Measurements from ENCODE around the gene CELF4.

Gene CELF4

DNA sequence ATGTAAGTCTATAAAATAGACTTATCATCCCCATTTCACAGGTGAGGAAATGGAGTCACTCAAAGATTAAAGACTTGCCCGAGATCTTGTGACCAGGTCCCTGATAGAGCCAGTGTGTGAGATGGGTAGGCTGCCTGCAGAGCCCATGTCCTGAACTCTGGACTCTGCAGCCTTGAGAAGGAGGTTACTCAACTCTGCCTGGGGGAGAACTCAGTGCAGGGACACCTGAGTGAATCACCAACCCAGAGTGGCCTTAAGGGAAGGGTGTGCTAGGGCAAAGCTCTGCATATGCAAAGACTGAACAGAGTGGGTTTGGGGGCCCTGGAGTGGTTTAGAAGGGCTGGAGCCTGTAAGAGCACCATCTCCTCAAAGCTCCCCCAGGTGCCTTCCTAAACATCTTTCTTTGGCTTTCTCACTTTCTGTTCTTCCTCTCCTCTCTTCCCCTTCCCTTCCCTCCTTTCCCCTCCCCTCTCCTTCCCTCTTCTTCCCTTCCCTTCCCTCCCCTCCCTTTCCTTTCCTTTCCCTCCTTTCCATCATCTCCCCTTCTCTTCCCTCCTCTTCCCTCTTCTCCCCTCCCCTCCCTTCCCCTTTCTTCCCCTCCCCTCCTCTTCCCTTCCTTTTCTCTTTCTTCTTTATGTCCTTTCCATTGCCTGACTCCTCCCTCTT, 67.6 kb downstream of the CELF4 start:
- H3K4me3 ChIP-seq (ENCODE audit: low read length in 2 of 2), result no peak overlapping the region
- no peaks in the 10 kb centered on the region for H3K27me3 ChIP-seq (ENCODE audit: control insufficient read depth in 2 of 2, insufficient read depth in 2 of 2, low read length in 2 of 2)
- H3K4me1 ChIP-seq (ENCODE audit: control insufficient read depth in 2 of 2, insufficient read depth in 2 of 2, low read length in 2 of 2), result no peaks in the 10 kb centered on the region
- no peaks in the 10 kb centered on the region for H3K36me3 ChIP-seq (ENCODE audit: control insufficient read depth in 2 of 2, insufficient read depth in 2 of 2, low read length in 2 of 2)
- no peaks in the 10 kb centered on the region for H3K9me3 ChIP-seq (ENCODE audit: control insufficient read depth in 2 of 2, low read length in 2 of 2)
- no peak overlapping the region for H3K9ac ChIP-seq (ENCODE audit: low read depth in 1 of 2, low read length in 2 of 2)
- no peak overlapping the region for H3K27ac ChIP-seq (ENCODE audit: low read depth in 2 of 2, low read length in 2 of 2)

DNA sequence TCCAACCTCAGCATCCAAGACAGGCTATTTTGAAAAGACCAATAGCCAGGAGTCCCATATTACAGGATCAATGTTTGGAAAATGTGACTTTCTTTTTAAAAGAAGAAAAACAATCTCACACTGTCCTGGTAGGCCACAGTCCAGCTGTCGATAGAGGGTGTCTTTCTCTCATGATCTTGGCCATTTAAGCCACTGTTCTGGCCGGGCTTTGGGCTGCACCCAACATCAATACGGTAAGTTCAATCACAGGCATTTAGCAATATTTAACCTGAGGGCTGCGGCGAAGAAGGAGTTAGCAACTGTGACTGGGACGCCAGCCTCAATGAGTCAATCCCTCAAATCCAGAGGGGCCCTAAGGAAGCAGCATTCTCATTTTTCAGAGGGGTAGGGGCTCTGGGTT, 69.0 kb downstream of the CELF4 start:
- Histone ChIP-seq H3K4me1 (ENCODE audit: control insufficient read depth in 2 of 2, insufficient read depth in 2 of 2, low read length in 2 of 2) (no peaks in the 10 kb centered on the region), H3K9ac (ENCODE audit: low read depth in 1 of 2, low read length in 2 of 2) (no peak overlapping the region), H3K27me3 (ENCODE audit: control insufficient read depth in 2 of 2, insufficient read depth in 2 of 2, low read length in 2 of 2) (no peaks in the 10 kb centered on the region)

DNA sequence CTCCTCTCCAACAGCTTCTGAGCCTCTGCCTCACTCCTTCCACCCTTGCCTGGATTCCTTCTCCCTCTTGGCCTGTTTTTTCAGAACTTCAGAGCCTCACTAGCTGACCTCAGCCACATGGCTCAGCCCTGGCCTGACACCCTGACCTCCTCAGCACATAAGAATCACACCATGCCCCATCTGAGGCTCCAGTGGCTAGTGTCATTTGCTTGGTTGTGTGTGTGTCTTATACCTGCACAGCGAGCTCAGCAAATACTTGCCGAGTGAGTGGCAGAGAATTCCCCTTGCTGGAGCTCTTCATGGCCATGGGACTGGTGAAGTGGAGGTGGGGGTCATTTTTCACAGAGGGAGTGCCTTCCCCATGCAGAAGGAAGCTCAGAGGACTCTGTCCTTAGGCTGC, 70.2 kb downstream of the CELF4 start:
- Histone ChIP-seq H3K9ac (ENCODE audit: low read depth in 1 of 2, low read length in 2 of 2) (no peak overlapping the region), H3K27ac (ENCODE audit: low read depth in 2 of 2, low read length in 2 of 2) (no peak overlapping the region), H3K9me3 (ENCODE audit: control insufficient read depth in 2 of 2, low read length in 2 of 2) (no peaks in the 10 kb centered on the region), H3K4me1 (ENCODE audit: control insufficient read depth in 2 of 2, insufficient read depth in 2 of 2, low read length in 2 of 2) (no peaks in the 10 kb centered on the region), H3K27me3 (ENCODE audit: control insufficient read depth in 2 of 2, insufficient read depth in 2 of 2, low read length in 2 of 2) (peaks cover 0 to 3% of the 10 kb centered on the region in 2 donors), H3K36me3 (ENCODE audit: control insufficient read depth in 2 of 2, insufficient read depth in 2 of 2, low read length in 2 of 2) (no peaks in the 10 kb centered on the region), H3K4me3 (ENCODE audit: low read length in 2 of 2) (no peak overlapping the region)

More for the DNA sequence above, 69.0 kb downstream of the CELF4 start:
- Histone ChIP-seq H3K36me3 (ENCODE audit: control insufficient read depth in 2 of 2, insufficient read depth in 2 of 2, low read length in 2 of 2) (no peaks in the 10 kb centered on the region), H3K4me3 (ENCODE audit: low read length in 2 of 2) (no peak overlapping the region), H3K27ac (ENCODE audit: low read depth in 2 of 2, low read length in 2 of 2) (no peak overlapping the region), H3K9me3 (ENCODE audit: control insufficient read depth in 2 of 2, low read length in 2 of 2) (no peaks in the 10 kb centered on the region)

DNA sequence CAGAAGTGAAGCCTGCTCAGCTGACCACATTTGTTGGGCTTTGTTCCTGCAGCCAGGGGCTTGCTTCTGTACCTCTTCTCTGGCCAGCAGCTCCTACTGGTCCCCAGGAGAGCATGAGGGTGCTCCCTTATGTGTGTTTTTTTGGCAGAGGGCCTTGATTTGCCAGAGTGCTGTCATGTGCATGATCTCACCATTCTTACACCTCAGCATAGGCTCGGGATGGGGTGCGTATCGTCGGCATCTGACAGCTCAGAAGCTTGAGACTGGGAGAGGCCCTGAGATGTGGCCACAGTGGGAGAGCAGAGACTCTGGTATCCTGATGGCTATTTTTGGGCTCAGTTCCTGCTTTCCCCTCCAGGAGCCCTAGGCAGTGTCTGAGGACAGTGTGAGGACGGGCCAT, 71.2 kb downstream of the CELF4 start:
- no peaks in the 10 kb centered on the region for H3K4me1 ChIP-seq (ENCODE audit: control insufficient read depth in 2 of 2, insufficient read depth in 2 of 2, low read length in 2 of 2)
- peaks cover 0 to 4% of the 10 kb centered on the region in 2 donors for H3K27me3 ChIP-seq (ENCODE audit: control insufficient read depth in 2 of 2, insufficient read depth in 2 of 2, low read length in 2 of 2)
- H3K9ac ChIP-seq (ENCODE audit: low read depth in 1 of 2, low read length in 2 of 2), result no peak overlapping the region
- H3K27ac ChIP-seq (ENCODE audit: low read depth in 2 of 2, low read length in 2 of 2), result no peak overlapping the region
- H3K36me3 ChIP-seq (ENCODE audit: control insufficient read depth in 2 of 2, insufficient read depth in 2 of 2, low read length in 2 of 2), result no peaks in the 10 kb centered on the region
- no peak overlapping the region for H3K4me3 ChIP-seq (ENCODE audit: low read length in 2 of 2)
- H3K9me3 ChIP-seq (ENCODE audit: control insufficient read depth in 2 of 2, low read length in 2 of 2), result no peaks in the 10 kb centered on the region

DNA sequence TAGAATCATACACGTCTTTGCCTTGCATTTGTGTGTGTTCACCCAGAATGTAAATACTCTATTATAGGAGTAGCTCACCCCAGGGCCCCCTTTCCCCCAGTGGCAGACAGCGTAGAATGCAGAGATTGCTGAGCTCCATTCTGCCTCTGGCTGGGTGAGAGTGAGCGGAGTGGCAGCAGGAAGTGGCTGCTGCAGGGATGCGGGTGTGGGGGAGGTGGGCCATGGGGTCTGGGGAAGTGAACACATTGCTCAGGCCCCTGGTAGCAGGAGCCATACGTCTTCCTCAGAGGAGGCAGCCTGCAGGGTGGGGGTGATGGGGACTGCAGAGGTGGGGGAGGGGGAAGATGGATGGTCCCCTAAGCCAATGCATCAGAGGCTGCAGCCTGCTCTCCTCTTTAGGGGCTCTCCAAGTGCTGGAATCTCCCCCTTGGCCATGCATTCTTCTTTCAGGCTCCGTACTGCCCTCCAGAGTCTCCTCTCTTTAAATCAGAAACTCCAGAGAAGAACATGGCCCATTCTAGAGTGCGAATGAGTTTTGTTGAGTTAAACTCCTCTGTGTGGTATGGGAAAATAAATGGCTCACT, 72.2 kb downstream of the CELF4 start:
- no peaks in the 10 kb centered on the region for H3K4me1 ChIP-seq (ENCODE audit: control insufficient read depth in 2 of 2, insufficient read depth in 2 of 2, low read length in 2 of 2)
- no peak overlapping the region for H3K9ac ChIP-seq (ENCODE audit: low read depth in 1 of 2, low read length in 2 of 2)
- no peaks in the 10 kb centered on the region for H3K9me3 ChIP-seq (ENCODE audit: control insufficient read depth in 2 of 2, low read length in 2 of 2)
- no peak overlapping the region for H3K4me3 ChIP-seq (ENCODE audit: low read length in 2 of 2)
- H3K27me3 ChIP-seq (ENCODE audit: control insufficient read depth in 2 of 2, insufficient read depth in 2 of 2, low read length in 2 of 2), result peaks cover 0 to 4% of the 10 kb centered on the region in 2 donors
- no peaks in the 10 kb centered on the region for H3K36me3 ChIP-seq (ENCODE audit: control insufficient read depth in 2 of 2, insufficient read depth in 2 of 2, low read length in 2 of 2)
- no peak overlapping the region for H3K27ac ChIP-seq (ENCODE audit: low read depth in 2 of 2, low read length in 2 of 2)

DNA sequence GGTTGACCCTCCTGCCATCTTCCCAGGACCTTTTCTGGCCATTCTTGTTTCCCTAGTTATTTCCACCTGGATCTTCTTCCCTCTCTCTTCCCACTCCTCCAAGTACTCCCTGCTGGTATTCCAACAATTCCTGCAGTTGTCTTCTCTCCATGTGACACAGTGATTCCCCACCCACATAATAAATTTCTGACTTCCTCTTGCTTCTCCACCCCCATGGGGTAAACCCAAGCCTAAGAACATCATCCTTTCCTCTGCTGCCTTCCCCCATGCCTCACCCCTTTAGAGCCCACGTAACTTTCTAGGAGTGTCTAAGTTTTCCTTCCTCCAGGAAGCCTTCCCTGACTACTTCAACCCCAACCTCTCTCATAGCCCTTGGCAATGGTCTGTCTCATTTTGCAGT, 72.6 kb downstream of the CELF4 start:
- no peak overlapping the region for H3K9ac ChIP-seq (ENCODE audit: low read depth in 1 of 2, low read length in 2 of 2)
- peaks cover 4 to 5% of the 10 kb centered on the region in 2 donors for H3K27me3 ChIP-seq (ENCODE audit: control insufficient read depth in 2 of 2, insufficient read depth in 2 of 2, low read length in 2 of 2)
- no peaks in the 10 kb centered on the region for H3K4me1 ChIP-seq (ENCODE audit: control insufficient read depth in 2 of 2, insufficient read depth in 2 of 2, low read length in 2 of 2)
- H3K9me3 ChIP-seq (ENCODE audit: control insufficient read depth in 2 of 2, low read length in 2 of 2), result no peaks in the 10 kb centered on the region
- no peak overlapping the region for H3K27ac ChIP-seq (ENCODE audit: low read depth in 2 of 2, low read length in 2 of 2)
- no peaks in the 10 kb centered on the region for H3K36me3 ChIP-seq (ENCODE audit: control insufficient read depth in 2 of 2, insufficient read depth in 2 of 2, low read length in 2 of 2)
- no peak overlapping the region for H3K4me3 ChIP-seq (ENCODE audit: low read length in 2 of 2)

DNA sequence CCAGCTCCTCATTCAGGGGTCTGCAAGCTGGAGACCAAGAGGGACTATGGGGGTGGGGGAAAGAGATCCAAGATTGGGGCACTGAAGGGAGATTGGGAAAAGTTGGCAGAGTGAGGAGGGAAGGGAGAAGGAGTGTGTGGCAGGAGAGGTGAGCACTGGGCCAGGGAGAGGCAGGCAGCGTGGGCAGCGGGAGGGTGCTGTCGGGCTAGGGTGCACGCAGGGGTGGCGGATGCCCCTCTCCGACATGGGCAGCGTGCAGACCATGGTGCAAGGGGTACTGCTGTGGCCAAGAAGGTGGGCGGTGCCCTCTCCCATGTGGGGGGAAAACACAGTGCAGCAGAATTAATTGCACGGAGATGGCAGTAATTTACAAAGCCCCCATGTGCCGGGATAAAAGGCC, 74.1 kb downstream of the CELF4 start:
- Histone ChIP-seq H3K9ac (ENCODE audit: low read depth in 1 of 2, low read length in 2 of 2) (no peak overlapping the region), H3K4me3 (ENCODE audit: low read length in 2 of 2) (no peak overlapping the region), H3K9me3 (ENCODE audit: control insufficient read depth in 2 of 2, low read length in 2 of 2) (no peaks in the 10 kb centered on the region), H3K4me1 (ENCODE audit: control insufficient read depth in 2 of 2, insufficient read depth in 2 of 2, low read length in 2 of 2) (no peaks in the 10 kb centered on the region), H3K36me3 (ENCODE audit: control insufficient read depth in 2 of 2, insufficient read depth in 2 of 2, low read length in 2 of 2) (no peaks in the 10 kb centered on the region), H3K27me3 (ENCODE audit: control insufficient read depth in 2 of 2, insufficient read depth in 2 of 2, low read length in 2 of 2) (peaks cover 13 to 17% of the 10 kb centered on the region in 2 donors), H3K27ac (ENCODE audit: low read depth in 2 of 2, low read length in 2 of 2) (no peak overlapping the region)

DNA sequence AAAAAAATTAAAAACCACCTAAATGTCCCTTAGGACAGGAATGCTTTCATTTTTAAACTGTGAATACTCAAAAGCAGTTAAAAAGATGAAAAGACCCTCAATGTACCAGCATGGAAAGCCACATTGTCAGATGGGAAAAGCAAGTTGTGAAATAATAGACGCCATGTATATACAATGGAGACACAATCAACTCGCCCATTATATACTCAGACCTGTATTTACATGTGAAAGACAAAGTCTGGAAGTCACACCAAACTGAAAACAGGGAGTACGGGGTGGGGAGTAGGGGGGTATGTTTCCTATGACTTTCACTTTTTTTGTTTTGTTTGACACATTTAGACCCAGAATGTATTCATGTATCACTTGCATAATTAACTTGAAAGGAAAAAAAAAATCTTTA, 75.6 kb downstream of the CELF4 start:
- Histone ChIP-seq H3K27me3 (ENCODE audit: control insufficient read depth in 2 of 2, insufficient read depth in 2 of 2, low read length in 2 of 2) (peaks cover 23 to 26% of the 10 kb centered on the region in 2 donors), H3K27ac (ENCODE audit: low read depth in 2 of 2, low read length in 2 of 2) (no peak overlapping the region), H3K9ac (ENCODE audit: low read depth in 1 of 2, low read length in 2 of 2) (no peak overlapping the region), H3K9me3 (ENCODE audit: control insufficient read depth in 2 of 2, low read length in 2 of 2) (no peaks in the 10 kb centered on the region), H3K4me1 (ENCODE audit: control insufficient read depth in 2 of 2, insufficient read depth in 2 of 2, low read length in 2 of 2) (no peaks in the 10 kb centered on the region), H3K36me3 (ENCODE audit: control insufficient read depth in 2 of 2, insufficient read depth in 2 of 2, low read length in 2 of 2) (no peaks in the 10 kb centered on the region), H3K4me3 (ENCODE audit: low read length in 2 of 2) (no peak overlapping the region)

DNA sequence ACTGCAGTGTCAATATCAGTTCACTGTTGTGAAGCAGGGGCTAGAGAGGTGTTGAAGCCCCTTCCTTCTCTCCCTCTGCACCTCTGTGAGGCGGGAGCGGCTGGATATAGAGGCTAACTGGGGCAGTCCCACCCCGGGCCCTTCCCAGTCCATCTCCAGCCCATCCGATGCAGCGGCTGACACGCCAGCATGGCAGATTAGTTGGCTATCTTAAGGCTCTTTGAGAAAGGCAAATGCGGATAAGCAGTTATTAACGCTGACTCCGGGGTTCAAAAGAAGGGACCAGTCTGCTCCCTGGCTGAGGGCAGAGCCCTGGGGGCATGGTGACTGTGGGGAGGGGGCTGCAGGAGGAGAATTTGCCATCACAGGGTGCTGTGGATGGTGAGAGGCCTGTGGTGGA, 76.6 kb downstream of the CELF4 start:
- Histone ChIP-seq H3K27me3 (ENCODE audit: control insufficient read depth in 2 of 2, insufficient read depth in 2 of 2, low read length in 2 of 2) (peaks cover 23 to 26% of the 10 kb centered on the region in 2 donors), H3K9me3 (ENCODE audit: control insufficient read depth in 2 of 2, low read length in 2 of 2) (no peaks in the 10 kb centered on the region), H3K4me3 (ENCODE audit: low read length in 2 of 2) (no peak overlapping the region), H3K27ac (ENCODE audit: low read depth in 2 of 2, low read length in 2 of 2) (no peak overlapping the region), H3K9ac (ENCODE audit: low read depth in 1 of 2, low read length in 2 of 2) (no peak overlapping the region), H3K36me3 (ENCODE audit: control insufficient read depth in 2 of 2, insufficient read depth in 2 of 2, low read length in 2 of 2) (no peaks in the 10 kb centered on the region), H3K4me1 (ENCODE audit: control insufficient read depth in 2 of 2, insufficient read depth in 2 of 2, low read length in 2 of 2) (no peaks in the 10 kb centered on the region)

DNA sequence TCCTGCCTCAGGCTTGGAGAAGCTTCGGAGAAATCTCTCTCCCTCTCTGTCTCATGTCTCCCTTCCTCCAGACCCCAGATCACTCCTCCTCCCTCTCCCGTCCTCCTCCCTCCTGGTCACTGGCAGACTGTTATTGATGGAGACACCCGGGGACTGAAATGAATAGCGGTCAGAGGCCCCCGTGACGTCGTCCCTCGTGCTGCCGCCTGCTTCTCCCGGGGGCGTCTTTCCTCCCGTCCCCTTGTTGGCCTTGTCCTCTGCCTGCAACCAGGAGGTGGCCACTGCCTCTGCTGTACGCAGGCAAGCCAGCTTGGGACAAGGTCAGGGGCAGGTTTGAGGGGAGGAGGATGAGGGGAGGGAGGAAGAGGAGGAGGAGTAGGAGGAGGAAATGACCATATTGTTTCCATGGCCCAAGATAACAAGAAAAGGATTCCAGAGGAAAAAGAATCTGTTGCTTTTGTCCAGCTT, 78.2 kb downstream of the CELF4 start:
- H3K27me3 ChIP-seq (ENCODE audit: control insufficient read depth in 2 of 2, insufficient read depth in 2 of 2, low read length in 2 of 2), result peaks cover 23 to 34% of the 10 kb centered on the region in 2 donors
- no peaks in the 10 kb centered on the region for H3K36me3 ChIP-seq (ENCODE audit: control insufficient read depth in 2 of 2, insufficient read depth in 2 of 2, low read length in 2 of 2)
- H3K9me3 ChIP-seq (ENCODE audit: control insufficient read depth in 2 of 2, low read length in 2 of 2), result no peaks in the 10 kb centered on the region
- no peak overlapping the region for H3K4me3 ChIP-seq (ENCODE audit: low read length in 2 of 2)
- H3K4me1 ChIP-seq (ENCODE audit: control insufficient read depth in 2 of 2, insufficient read depth in 2 of 2, low read length in 2 of 2), result no peaks in the 10 kb centered on the region
- H3K9ac ChIP-seq (ENCODE audit: low read depth in 1 of 2, low read length in 2 of 2), result no peak overlapping the region
- no peak overlapping the region for H3K27ac ChIP-seq (ENCODE audit: low read depth in 2 of 2, low read length in 2 of 2)

Data from mucosa of rectum (tissue), 2 donors.